HG03280 (cell line): ENCODE results near the gene DNAJC24.

Experiments used
- ATAC-seq: cut with Tn5 transposase; IDR thresholded peaks from one replicate; pipeline ENCODE4 v1.9.1; 2021; ENCODE audit warnings: mild to moderate bottlenecking, moderate library complexity; ENCODE audit not compliant: unreplicated experiment

Gene DNAJC24

DNA sequence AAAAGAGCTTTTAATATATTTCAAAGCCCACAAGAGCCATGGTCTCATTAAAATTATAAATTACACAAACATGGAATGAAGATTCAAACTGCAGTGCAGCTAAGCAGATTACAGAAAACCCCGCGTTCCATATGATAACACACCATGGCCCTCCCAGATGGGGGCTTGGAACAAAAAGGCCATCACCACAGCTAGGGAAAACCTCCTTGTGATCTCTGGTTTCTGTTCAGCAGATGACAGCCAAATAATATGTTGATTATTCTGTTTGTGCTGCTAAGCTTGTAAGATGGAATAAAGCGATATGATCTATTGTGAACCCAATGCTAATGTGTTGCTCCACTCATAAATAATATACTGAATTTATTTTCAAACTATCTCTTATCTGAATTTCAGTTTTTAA, 111.3 kb downstream of the DNAJC24 start:
- ATAC-seq, result no peak
